GM12873 (cell line): ENCODE results near the gene TMED4.

ENCODE experiments used
- CTCF ChIP-seq: IDR thresholded peaks from 2 replicates; pipeline ENCODE4 v1.5.1; 2012; ENCODE audit warnings: low read depth, mild to moderate bottlenecking, moderate library complexity, low read length, control low read depth; ENCODE audit not compliant: insufficient read depth; ENCODE audit errors: missing control alignments

Gene TMED4

GRCh38 chr7:44581879-44582603 is at the start of gene TMED4:
TSS of gene TMED4 (minus strand) at chr7:44582231. CDS start at chr7:44582206, 25 bp downstream.
- TF ChIP-seq CTCF: no peak

GRCh38 chr7:44631458-44632115 is 49.6 kb upstream of the TMED4 start:
- TF ChIP-seq CTCF: no peak

- TF ChIP-seq CTCF: no peak
Measured at GRCh38 chr7:44630792-44631457, 48.9 kb upstream of the TMED4 start.

GRCh38 chr7:44629829-44630522 is 47.9 kb upstream of the TMED4 start:
- no peak for TF ChIP-seq CTCF

- no peak for TF ChIP-seq CTCF
Measured at GRCh38 chr7:44626620-44627019, 44.6 kb upstream of the TMED4 start.

GRCh38 chr7:44625526-44626471 is 43.8 kb upstream of the TMED4 start:
- no peak for TF ChIP-seq CTCF
